Transverse colon (tissue), 4 donors: ENCODE data around the gene DNAJA2. TPM values are rescaled to one million over a fixed set of nuclear protein-coding genes. Genes with fewer than 3 reads are reported as not detected.
"Not testable (repeated sequence)": the region's sequence is repeated elsewhere in the genome, so short reads cannot be mapped to it uniquely, and the experiment has no call there.

ENCODE experiments used
- DNase-seq: peaks from one replicate; pipeline ENCODE4 v3.0.0-alpha.2; 2019
- H3K27ac ChIP-seq, 4 donors: fragments of 200-600 bp; sonication (generic); 2 replicates each; pipeline ENCODE4 v1.5.1; 2016 to 2018; ENCODE audit warnings: inconsistent platforms in 4 of 4
- H3K27me3 ChIP-seq: fragments of 200-600 bp; sonication (generic); 2 replicates; pipeline ENCODE4 v1.5.1; 2017; ENCODE audit warnings: inconsistent platforms
- H3K36me3 ChIP-seq, 4 donors: fragments of 200-600 bp; sonication (generic); 2 replicates each; pipeline ENCODE4 v1.5.1; 2017 to 2019; ENCODE audit warnings: inconsistent platforms in 4 of 4
- H3K4me1 ChIP-seq, 4 donors: fragments of 200-600 bp; sonication (generic); 2 replicates each; pipeline ENCODE4 v1.5.1; 2017 to 2020; ENCODE audit warnings: inconsistent platforms in 4 of 4
- H3K4me3 ChIP-seq, 4 donors: fragments of 200-600 bp; sonication (generic); 1 replicate in 1 of 4; 2 replicates in 3 of 4; pipeline versions ENCODE4 v1.5.1 to v1.6.1; 2017 to 2019; ENCODE audit warnings: inconsistent platforms in 4 of 4
- H3K9me3 ChIP-seq, 2 donors: fragments of 200-600 bp; sonication (generic); 2 replicates each; pipeline ENCODE4 v1.5.1; 2017 to 2019; ENCODE audit warnings: inconsistent platforms in 2 of 2
- CTCF ChIP-seq, 5 experiments: fragments of 200-600 bp in 3 of 5; fragments of 450-650 bp in 2 of 5; sonication (generic) in 3 of 5; IDR thresholded peaks; 1 replicate in 2 of 5; 2 replicates in 3 of 5; pipeline ENCODE4 v1.5.1; 2016 to 2017; ENCODE audit warnings: antibody characterized with exemption in 5 of 5, inconsistent platforms in 3 of 5, mild to moderate bottlenecking in 2 of 5, moderate library complexity in 1 of 5
- EP300 ChIP-seq: sonication (generic); formaldehyde crosslinking; IDR thresholded peaks from one replicate; pipeline ENCODE4 v1.6.1; 2017; ENCODE audit warnings: antibody characterized with exemption, low read depth
- POLR2A ChIP-seq: fragments of 450-650 bp; IDR thresholded peaks from one replicate; pipeline ENCODE4 v1.6.1; 2016; ENCODE audit warnings: antibody characterized with exemption, mild to moderate bottlenecking, moderate library complexity
- POLR2AphosphoS5 ChIP-seq, 3 donors: sonication (generic); formaldehyde crosslinking; IDR thresholded peaks; one replicate each; pipeline ENCODE4 v1.6.1; 2016; ENCODE audit warnings: antibody characterized with exemption in 3 of 3
- WGBS, 2 donors: methylation state at CpG; one replicate each; pipeline ENCODE4 v1.1.5; 2018; ENCODE audit warnings: low coverage in 1 of 2; 5-methylcytosine and 5-hydroxymethylcytosine counted together
- in situ Hi-C, 4 donors: fragments of 200-750 bp; cut with MboI; loops; one replicate each; pipeline versions ENCODE4 v1.15.0 to v1.15.1; 2017; ENCODE audit warnings: low sequenced_read_pairs in 3 of 4, low pct_ligation_motif_present in 1 of 4, low pct_unique_long_range_greater_than_20kb in 1 of 4
- intact Hi-C: fragments of 100-400 bp; cut with DNase I; formaldehyde crosslinking; loops from one replicate; pipeline ENCODE4 v1.15.1; 2023; ENCODE audit warnings: low total_unique reads
- total RNA-seq, 4 donors: library from RNA; depleted of rRNA; stranded (reverse); fragments of >200 nt; gene quantifications; one replicate each; pipeline ENCODE4 v1.1.0, GENCODE V29; 2016

DNAJA2 gene
- total RNA-seq, 4 donors from 2014 or later: 17.1 to 53.2 (median 39.2) TPM

- no peak overlapping the region for H3K4me3 ChIP-seq
- H3K9me3 ChIP-seq: no peaks in the 10 kb centered on the region
- H3K4me1 ChIP-seq: no peaks in the 10 kb centered on the region
- in situ Hi-C loops: loop anchor here in 2 of 4 donors (10.0 to 25.0 kb wide), 3 partner anchors 286 to 1216 kb away; partner anchors contain the start of gene ABCC12 (in 1 of the 2)
- TF ChIP-seq CTCF (IDR thresholded peaks at IDR 0.05) (no peak), POLR2A (no peak), POLR2AphosphoS5 (IDR thresholded peaks at IDR 0.05) (no peak), EP300 (no peak)
- no peaks in the 10 kb centered on the region for H3K36me3 ChIP-seq
- no peaks in the 10 kb centered on the region for H3K27me3 ChIP-seq
- intact Hi-C loops: no loop called here
- DNase-seq: no peak
- H3K27ac ChIP-seq: no peak overlapping the region
- 58% methylated on average over 4 of the region's 4 CpGs; no CpG with 5 or more reads in 1 of the 2 donors for WGBS, 2 donors
Measured at GRCh38 chr16:46948548-46949166, 24.8 kb downstream of the DNAJA2 start.

GRCh38 chr16:46947900-46948547 lies 25.4 kb downstream of the DNAJA2 start:
- Histone ChIP-seq H3K27me3 (no peaks in the 10 kb centered on the region), H3K4me1 (no peaks in the 10 kb centered on the region), H3K4me3 (no peak overlapping the region), H3K27ac (no peak overlapping the region), H3K36me3 (no peaks in the 10 kb centered on the region), H3K9me3 (no peaks in the 10 kb centered on the region)
- intact Hi-C loops: no loop called here
- in situ Hi-C loops: loop anchor here in 2 of 4 donors (10.0 to 25.0 kb wide), 3 partner anchors 286 to 1217 kb away; partner anchors contain the start of gene ABCC12 (in 1 of the 2)
- DNase-seq: no peak
- WGBS, 2 donors: 94% methylated on average over 7 of the region's 7 CpGs; no CpG with 5 or more reads in 1 of the 2 donors
- TF ChIP-seq CTCF (IDR thresholded peaks at IDR 0.05): peak; percentile 23 to 38 (median 33)
- no peak for TF ChIP-seq POLR2A
- TF ChIP-seq POLR2AphosphoS5 (IDR thresholded peaks at IDR 0.05): no peak
- TF ChIP-seq EP300: no peak

GRCh38 chr16:46944713-46945112 lies 28.8 kb downstream of the DNAJA2 start:
- WGBS, 2 donors: 86 to 93% methylated on average over 3 to 8 of the region's 8 CpGs
- H3K9me3 ChIP-seq, DNase-seq, intact Hi-C loops, H3K27ac ChIP-seq, H3K4me3 ChIP-seq, H3K36me3 ChIP-seq, H3K4me1 ChIP-seq, H3K27me3 ChIP-seq: not testable (repeated sequence)
- in situ Hi-C loops: loop anchor here in 2 of 4 donors (10.0 to 25.0 kb wide), 3 partner anchors 282 to 1220 kb away; partner anchors contain the start of gene ABCC12 (in 1 of the 2)

- Histone ChIP-seq H3K4me1 (no peaks in the 10 kb centered on the region), H3K27me3 (no peaks in the 10 kb centered on the region), H3K27ac (no peak overlapping the region), H3K4me3 (no peak overlapping the region), H3K36me3 (no peaks in the 10 kb centered on the region), H3K9me3 (no peaks in the 10 kb centered on the region)
- intact Hi-C loops: no loop called here
- in situ Hi-C loops: loop anchor here in 2 of 4 donors (25.0 kb wide), 2 partner anchors 275 to 1225 kb away; partner anchors contain the start of gene ABCC12 (in 1 of the 2)
- no peak for TF ChIP-seq POLR2AphosphoS5 (IDR thresholded peaks at IDR 0.05)
- TF ChIP-seq POLR2A: no peak
- no peak for TF ChIP-seq EP300
- no peak for TF ChIP-seq CTCF (IDR thresholded peaks at IDR 0.05)
- no peak for DNase-seq
Measured at GRCh38 chr16:46937536-46937935, 35.9 kb downstream of the DNAJA2 start.
